ENCODE data around the gene TMEM140.

DNA sequence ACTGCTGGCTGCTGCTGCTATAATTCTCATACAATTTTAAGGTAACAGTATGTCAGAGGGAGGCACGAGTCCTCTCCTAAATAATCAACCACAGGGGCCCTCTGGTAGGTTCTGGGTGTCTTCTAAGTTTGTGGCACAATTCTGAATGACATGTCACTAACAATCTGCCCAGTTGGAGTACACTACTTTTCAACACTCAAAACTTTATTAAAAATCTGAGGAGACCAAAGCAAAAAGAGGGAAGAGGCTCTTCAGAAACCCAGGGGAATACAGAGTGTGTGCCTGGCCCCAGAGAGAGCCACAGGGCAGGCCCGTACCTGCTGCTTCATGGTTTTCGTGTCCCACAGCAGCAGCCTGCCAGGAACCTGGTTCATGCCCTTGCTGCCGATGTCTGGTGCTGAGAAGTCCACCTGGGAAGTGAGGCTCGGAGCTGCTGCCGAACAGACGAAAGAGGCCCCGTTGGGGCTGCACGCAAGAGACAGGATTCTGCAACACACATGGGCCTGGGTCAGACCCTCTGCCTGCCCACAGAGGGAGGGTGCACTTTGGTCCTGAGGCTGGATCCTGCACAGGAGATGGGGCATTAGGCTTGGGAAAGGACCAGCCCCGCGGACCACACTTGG lies 45.2 kb downstream of the TMEM140 start:
- TF ChIP-seq POLR2A (IDR thresholded peaks at IDR 0.05) (no peak), POLR2AphosphoS5 (IDR thresholded peaks at IDR 0.05) (no peak)

All from suprapubic skin (tissue), 4 donors.